ENCODE results near the gene LGI2. TPM values are rescaled to one million over a fixed set of nuclear protein-coding genes. Genes with fewer than 3 reads are reported as not detected.

Gene LGI2
- total and polyA plus RNA-seq, 4 donors, result 0.18 to 1.8 (median 0.88) TPM

- TF ChIP-seq CTCF (IDR thresholded peaks at IDR 0.05; ENCODE audit: control extremely low read depth, extremely low read depth), result no peak
- peaks cover 0 to 4% (median 0%) of the 10 kb centered on the region in 5 donors for H3K4me1 ChIP-seq (ENCODE audit: control insufficient read depth in 5 of 5, insufficient read depth in 5 of 5, low read length in 5 of 5)
- H3K36me3 ChIP-seq (ENCODE audit: control insufficient read depth in 4 of 4, insufficient read depth in 4 of 4, low read length in 4 of 4), result no peaks in the 10 kb centered on the region
- no peak overlapping the region for H3K4me3 ChIP-seq
- H3K27ac ChIP-seq (ENCODE audit: low read depth in 1 of 2, low read length in 1 of 2), result no peak overlapping the region
- DNase-seq (no peak), ATAC-seq (ENCODE audit: insufficient read depth, low FRiP score) (no peak)
- H3K9ac ChIP-seq (ENCODE audit: insufficient read depth in 1 of 2, low read length in 2 of 2), result no peak overlapping the region
- H3K27me3 ChIP-seq (ENCODE audit: control insufficient read depth in 3 of 3, insufficient read depth in 3 of 3, low read length in 2 of 3), result no peaks in the 10 kb centered on the region
- WGBS, 2 donors, result 67 to 81% methylated on average over 6 of the region's 6 CpGs
- H3K9me3 ChIP-seq (ENCODE audit: control insufficient read depth in 4 of 4, insufficient read depth in 3 of 4, low read length in 3 of 4), result no peaks in the 10 kb centered on the region
Measured at GRCh38 chr4:24984602-24985532, 45.9 kb downstream of the LGI2 start.

- Histone ChIP-seq H3K9ac (ENCODE audit: insufficient read depth in 1 of 2, low read length in 2 of 2) (no peak overlapping the region), H3K4me1 (ENCODE audit: control insufficient read depth in 5 of 5, insufficient read depth in 5 of 5, low read length in 5 of 5) (peaks cover 0 to 5% (median 3%) of the 10 kb centered on the region in 5 donors), H3K36me3 (ENCODE audit: control insufficient read depth in 4 of 4, insufficient read depth in 4 of 4, low read length in 4 of 4) (no peaks in the 10 kb centered on the region), H3K4me3 (no peak overlapping the region), H3K9me3 (ENCODE audit: control insufficient read depth in 4 of 4, insufficient read depth in 3 of 4, low read length in 3 of 4) (peaks cover 0 to 3% (median 0%) of the 10 kb centered on the region in 4 donors), H3K27ac (ENCODE audit: low read depth in 1 of 2, low read length in 1 of 2) (peak overlapping the region in 1 of 2 donors; percentile 47), H3K27me3 (ENCODE audit: control insufficient read depth in 3 of 3, insufficient read depth in 3 of 3, low read length in 2 of 3) (no peaks in the 10 kb centered on the region)
- WGBS, 2 donors, result 90 to 91% methylated on average over 5 of the region's 5 CpGs
- DNase-seq (no peak), ATAC-seq (ENCODE audit: insufficient read depth, low FRiP score) (no peak)
- no peak for TF ChIP-seq CTCF (IDR thresholded peaks at IDR 0.05; ENCODE audit: control extremely low read depth, extremely low read depth)
Measured at GRCh38 chr4:24980740-24981139, 50.0 kb downstream of the LGI2 start.

GRCh38 chr4:24980064-24980690 is 50.6 kb downstream of the LGI2 start:
- 13% methylated on average over 17 of the region's 17 CpGs for WGBS, 2 donors
- Histone ChIP-seq H3K4me3 (no peak overlapping the region), H3K4me1 (ENCODE audit: control insufficient read depth in 5 of 5, insufficient read depth in 5 of 5, low read length in 5 of 5) (peaks cover 0 to 5% (median 3%) of the 10 kb centered on the region in 5 donors), H3K9me3 (ENCODE audit: control insufficient read depth in 4 of 4, insufficient read depth in 3 of 4, low read length in 3 of 4) (peaks cover 0 to 3% (median 0%) of the 10 kb centered on the region in 4 donors), H3K27ac (ENCODE audit: low read depth in 1 of 2, low read length in 1 of 2) (peak overlapping the region in 1 of 2 donors; percentile 90), H3K36me3 (ENCODE audit: control insufficient read depth in 4 of 4, insufficient read depth in 4 of 4, low read length in 4 of 4) (no peaks in the 10 kb centered on the region), H3K27me3 (ENCODE audit: control insufficient read depth in 3 of 3, insufficient read depth in 3 of 3, low read length in 2 of 3) (no peaks in the 10 kb centered on the region), H3K9ac (ENCODE audit: insufficient read depth in 1 of 2, low read length in 2 of 2) (no peak overlapping the region)
- DNase-seq, result peak; percentile 59 to 80 (median 73)
- ATAC-seq (ENCODE audit: insufficient read depth, low FRiP score), result peak; percentile 75
- TF ChIP-seq CTCF (IDR thresholded peaks at IDR 0.05; ENCODE audit: control extremely low read depth, extremely low read depth), result peak; percentile 56
